RWPE2 (cell line): ENCODE results near the gene RASL11B.

Experiments used
- ATAC-seq: fragments of 200-7000 bp; cut with Tn5 transposase; 3 replicates; pipeline ENCODE4 v1.9.1; 2021; ENCODE audit warnings: low read depth
- DNase-seq: peaks from one replicate; pipeline ENCODE4 v3.0.0-alpha.2; 2020; ENCODE audit warnings: low spot score
- H3K27ac ChIP-seq: fragments of 450-650 bp; 2 replicates; pipeline ENCODE4 v1.5.1; 2017; ENCODE audit warnings: mild to moderate bottlenecking; ENCODE audit not compliant: poor library complexity, severe bottlenecking
- H3K27me3 ChIP-seq: fragments of 250-450 bp; sonication (Bioruptor Pico); 2 replicates; pipeline ENCODE4 v1.5.1; 2021; ENCODE audit warnings: mild to moderate bottlenecking, moderate library complexity; ENCODE audit not compliant: insufficient read depth, poor library complexity, severe bottlenecking
- H3K36me3 ChIP-seq: fragments of 250-450 bp; sonication (Bioruptor Pico); 2 replicates; pipeline ENCODE4 v1.5.1; 2020; ENCODE audit warnings: low read depth, mild to moderate bottlenecking, moderate library complexity
- H3K4me1 ChIP-seq: fragments of 250-450 bp; sonication (Bioruptor Pico); 2 replicates; pipeline ENCODE4 v1.5.1; 2021; ENCODE audit warnings: mild to moderate bottlenecking, moderate library complexity; ENCODE audit not compliant: insufficient read depth, poor library complexity, severe bottlenecking
- H3K4me3 ChIP-seq: fragments of 250-450 bp; sonication (Bioruptor Pico); 2 replicates; pipeline ENCODE4 v1.5.1; 2021; ENCODE audit warnings: mild to moderate bottlenecking, moderate library complexity; ENCODE audit not compliant: severe bottlenecking
- H3K9me3 ChIP-seq: fragments of 250-450 bp; sonication (Bioruptor Pico); 2 replicates; pipeline ENCODE4 v1.5.1; 2021; ENCODE audit warnings: mild to moderate bottlenecking, moderate library complexity; ENCODE audit not compliant: severe bottlenecking
- TF ChIP-seq, protein P1 (sequence below): fragments of 450-650 bp; IDR thresholded peaks from one replicate; pipeline ENCODE4 v1.5.1; 2017; ENCODE audit warnings: mild to moderate bottlenecking, moderate library complexity; ENCODE audit not compliant: poor library complexity, severe bottlenecking

The RASL11B gene

DNA sequence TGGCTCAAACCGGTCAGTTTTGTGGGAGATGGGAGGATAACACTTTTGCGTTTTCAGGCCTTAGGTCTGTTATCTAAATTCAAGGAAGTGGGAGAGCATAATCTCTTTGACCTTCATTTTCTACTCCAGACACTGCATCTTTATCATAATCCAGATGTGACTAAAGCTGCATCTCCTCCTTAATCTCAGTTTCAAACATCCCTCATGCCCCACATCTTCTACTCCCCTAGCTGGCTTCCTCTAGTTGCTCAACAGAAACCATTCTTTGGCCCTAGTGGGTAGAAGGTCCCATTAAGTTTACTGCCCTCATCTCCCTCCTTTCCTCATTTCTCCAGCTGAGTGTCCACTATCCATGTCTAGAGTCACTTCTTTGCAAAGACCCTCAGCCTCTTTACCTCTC lies 18.8 kb upstream of the RASL11B start:
- Histone ChIP-seq H3K36me3 (no peaks in the 10 kb centered on the region), H3K4me1 (peaks cover 5% of the 10 kb centered on the region), H3K27ac (no peak overlapping the region), H3K9me3 (no peaks in the 10 kb centered on the region), H3K4me3 (no peak overlapping the region), H3K27me3 (no peaks in the 10 kb centered on the region)
- ATAC-seq (no peak), DNase-seq (no peak)
- TF ChIP-seq, protein P1, sequence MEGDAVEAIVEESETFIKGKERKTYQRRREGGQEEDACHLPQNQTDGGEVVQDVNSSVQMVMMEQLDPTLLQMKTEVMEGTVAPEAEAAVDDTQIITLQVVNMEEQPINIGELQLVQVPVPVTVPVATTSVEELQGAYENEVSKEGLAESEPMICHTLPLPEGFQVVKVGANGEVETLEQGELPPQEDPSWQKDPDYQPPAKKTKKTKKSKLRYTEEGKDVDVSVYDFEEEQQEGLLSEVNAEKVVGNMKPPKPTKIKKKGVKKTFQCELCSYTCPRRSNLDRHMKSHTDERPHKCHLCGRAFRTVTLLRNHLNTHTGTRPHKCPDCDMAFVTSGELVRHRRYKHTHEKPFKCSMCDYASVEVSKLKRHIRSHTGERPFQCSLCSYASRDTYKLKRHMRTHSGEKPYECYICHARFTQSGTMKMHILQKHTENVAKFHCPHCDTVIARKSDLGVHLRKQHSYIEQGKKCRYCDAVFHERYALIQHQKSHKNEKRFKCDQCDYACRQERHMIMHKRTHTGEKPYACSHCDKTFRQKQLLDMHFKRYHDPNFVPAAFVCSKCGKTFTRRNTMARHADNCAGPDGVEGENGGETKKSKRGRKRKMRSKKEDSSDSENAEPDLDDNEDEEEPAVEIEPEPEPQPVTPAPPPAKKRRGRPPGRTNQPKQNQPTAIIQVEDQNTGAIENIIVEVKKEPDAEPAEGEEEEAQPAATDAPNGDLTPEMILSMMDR = no peak

GRCh38 chr4:52843958-52844357 lies 18.2 kb upstream of the RASL11B start:
- no peak for DNase-seq
- ATAC-seq = no peak
- no peak overlapping the region for H3K4me3 ChIP-seq
- no peaks in the 10 kb centered on the region for H3K9me3 ChIP-seq
- no peaks in the 10 kb centered on the region for H3K4me1 ChIP-seq
- no peaks in the 10 kb centered on the region for H3K36me3 ChIP-seq
- TF ChIP-seq, protein P1 = no peak
- no peak overlapping the region for H3K27ac ChIP-seq
- H3K27me3 ChIP-seq = no peaks in the 10 kb centered on the region

- ATAC-seq (no peak), DNase-seq (no peak)
- TF ChIP-seq, protein P1 = no peak
- H3K27me3 ChIP-seq = no peaks in the 10 kb centered on the region
- no peaks in the 10 kb centered on the region for H3K36me3 ChIP-seq
- H3K9me3 ChIP-seq = no peaks in the 10 kb centered on the region
- no peak overlapping the region for H3K27ac ChIP-seq
- no peak overlapping the region for H3K4me3 ChIP-seq
- no peaks in the 10 kb centered on the region for H3K4me1 ChIP-seq
Measured at GRCh38 chr4:52844596-52844995, 17.5 kb upstream of the RASL11B start.

DNA sequence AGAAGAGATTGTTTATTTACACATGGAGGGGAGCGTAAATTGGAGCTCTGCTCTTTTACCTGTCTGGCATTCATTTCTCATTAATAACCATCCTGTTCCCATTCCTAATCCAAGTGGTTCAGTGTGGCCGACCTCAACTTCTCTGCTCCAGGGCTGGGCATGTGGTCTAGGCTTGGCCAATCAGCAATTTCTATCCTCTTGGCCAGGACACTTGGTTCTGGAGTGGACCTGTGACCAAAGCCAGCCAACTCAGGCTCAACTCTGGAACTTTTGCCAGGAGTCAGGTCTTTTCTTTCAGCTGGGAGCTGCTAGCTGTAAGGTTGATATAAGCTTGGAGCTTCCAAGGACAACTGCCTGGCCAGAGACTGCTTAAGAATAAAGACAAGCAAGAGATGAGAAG lies 15.6 kb upstream of the RASL11B start:
- no peak overlapping the region for H3K27ac ChIP-seq
- TF ChIP-seq, protein P1 = no peak
- no peaks in the 10 kb centered on the region for H3K9me3 ChIP-seq
- H3K4me1 ChIP-seq = no peaks in the 10 kb centered on the region
- H3K36me3 ChIP-seq = no peaks in the 10 kb centered on the region
- H3K27me3 ChIP-seq = no peaks in the 10 kb centered on the region
- DNase-seq (no peak), ATAC-seq (no peak)
- H3K4me3 ChIP-seq = no peak overlapping the region

DNA sequence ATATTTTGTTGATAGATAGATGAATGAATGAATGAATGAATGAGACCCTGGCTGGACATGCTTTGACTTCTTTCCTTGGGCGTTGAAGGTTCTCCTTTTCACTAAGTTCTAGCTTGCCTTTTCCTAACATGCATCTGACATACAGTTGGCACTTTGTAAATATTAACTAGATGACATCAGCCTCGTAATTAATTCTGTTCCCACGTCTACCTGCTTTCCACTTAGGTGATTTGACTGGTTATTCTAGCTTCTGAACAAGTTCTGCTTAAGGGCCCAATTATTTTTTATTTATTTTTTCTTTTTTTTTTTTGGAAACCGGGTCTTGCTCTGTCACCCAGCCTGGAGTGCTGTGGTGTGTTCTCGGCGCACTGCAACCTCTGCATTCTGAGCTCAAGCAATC lies 13.9 kb upstream of the RASL11B start:
- DNase-seq (no peak), ATAC-seq (no peak)
- no peaks in the 10 kb centered on the region for H3K4me1 ChIP-seq
- TF ChIP-seq, protein P1 = no peak
- no peaks in the 10 kb centered on the region for H3K9me3 ChIP-seq
- no peak overlapping the region for H3K27ac ChIP-seq
- no peak overlapping the region for H3K4me3 ChIP-seq
- H3K36me3 ChIP-seq = no peaks in the 10 kb centered on the region
- no peaks in the 10 kb centered on the region for H3K27me3 ChIP-seq
